ENCODE data around the gene SRGAP2B. TPM values are rescaled to one million over a fixed set of nuclear protein-coding genes. Genes with fewer than 3 reads are reported as not detected.
"Not testable (repeated sequence)": the region's sequence is repeated elsewhere in the genome, so short reads cannot be mapped to it uniquely, and the experiment has no call there.

SRGAP2B gene
- total and polyA plus RNA-seq, 2 of the 4 experiments (the other 2 are of a cell fraction): 15.9 to 50.7 TPM

GRCh38 chr1:144979960-144980595 is 115.0 kb downstream of the SRGAP2B start:
- intact Hi-C loops (cut with micrococcal nuclease); BruUV-seq (replicated peaks): not testable (repeated sequence)
- no CpG with 5 or more reads among the region's 5 CpGs for WGBS, 2 experiments (ENCODE audit: extremely low coverage in 2 of 2, insufficient read length in 1 of 2)

GRCh38 chr1:144977856-144978255 is 117.3 kb downstream of the SRGAP2B start:
- H3K9me1 ChIP-seq (ENCODE audit: insufficient read depth, low read length); H3K4me3 ChIP-seq (ENCODE audit: insufficient read depth, low read depth, low read length); H4K91ac ChIP-seq (ENCODE audit: insufficient read depth, low read depth, low read length); intact Hi-C loops (cut with micrococcal nuclease); H3K79me1 ChIP-seq (ENCODE audit: low read depth in 1 of 2, low read length in 2 of 2); DNase-seq; H3K4me1 ChIP-seq (ENCODE audit: control insufficient read depth, insufficient read depth, low read length); BruUV-seq (replicated peaks); H3K9me3 ChIP-seq (ENCODE audit: control insufficient read depth, insufficient read depth, low read length); H3K56ac ChIP-seq (ENCODE audit: extremely low read depth, insufficient read depth, low read length); H2BK120ac ChIP-seq (ENCODE audit: low read depth, low read length); H3K36me3 ChIP-seq (ENCODE audit: control insufficient read depth, insufficient read depth, low read length); H3K4me2 ChIP-seq (ENCODE audit: low read depth, low read length); H2AK5ac ChIP-seq (ENCODE audit: low read depth, low read length); H3K18ac ChIP-seq (ENCODE audit: low read depth, low read length); H2AK9ac ChIP-seq (replicated peaks; ENCODE audit: low read depth, low read length, poor library complexity); dilution Hi-C loops (cut with HindIII; ENCODE audit: low sequenced_read_pairs, unreplicated experiment); H3K27ac ChIP-seq (ENCODE audit: insufficient read depth, low read length); H3K14ac ChIP-seq (replicated peaks; ENCODE audit: low read depth, low read length); H2BK15ac ChIP-seq (ENCODE audit: low read depth, low read length); H4K20me1 ChIP-seq (ENCODE audit: insufficient read depth, low read length); H4K8ac ChIP-seq (ENCODE audit: low read depth in 2 of 2, low read length in 2 of 2); POLR2A ChIA-PET (ENCODE audit: unreplicated experiment); H3K23ac ChIP-seq (ENCODE audit: low read depth, low read length); H4K5ac ChIP-seq (ENCODE audit: low read depth, low read length); H3K4ac ChIP-seq (ENCODE audit: low read depth, low read length); in situ Hi-C loops (cut with MboI; ENCODE audit: low sequenced_read_pairs); H3K9ac ChIP-seq (ENCODE audit: low read depth, low read length); H2BK20ac ChIP-seq (ENCODE audit: low read depth, low read length); CTCF ChIA-PET; H2BK5ac ChIP-seq (ENCODE audit: low read depth, low read length, poor library complexity, severe bottlenecking); H3K27me3 ChIP-seq (ENCODE audit: control insufficient read depth, insufficient read depth, low read length); H2AFZ ChIP-seq (replicated peaks; ENCODE audit: low read length, poor library complexity): not testable (repeated sequence)
- peak; percentile 74 for ATAC-seq (ENCODE audit: low read depth)
- WGBS, 2 experiments (ENCODE audit: extremely low coverage in 2 of 2, insufficient read length in 1 of 2): no CpG with 5 or more reads among the region's 2 CpGs

More at GRCh38 chr1:144979960-144980595, 115.0 kb downstream of the SRGAP2B start:
- H3K9me1 ChIP-seq (ENCODE audit: insufficient read depth, low read length); H4K5ac ChIP-seq (ENCODE audit: low read depth, low read length); H3K27me3 ChIP-seq (ENCODE audit: control insufficient read depth, insufficient read depth, low read length); H2BK20ac ChIP-seq (ENCODE audit: low read depth, low read length); H2BK15ac ChIP-seq (ENCODE audit: low read depth, low read length); dilution Hi-C loops (cut with HindIII; ENCODE audit: low sequenced_read_pairs, unreplicated experiment); H3K14ac ChIP-seq (replicated peaks; ENCODE audit: low read depth, low read length); H3K4ac ChIP-seq (ENCODE audit: low read depth, low read length); in situ Hi-C loops (cut with MboI; ENCODE audit: low sequenced_read_pairs); H3K18ac ChIP-seq (ENCODE audit: low read depth, low read length); H2AFZ ChIP-seq (replicated peaks; ENCODE audit: low read length, poor library complexity); DNase-seq; H4K20me1 ChIP-seq (ENCODE audit: insufficient read depth, low read length); H2BK120ac ChIP-seq (ENCODE audit: low read depth, low read length); H3K4me3 ChIP-seq (ENCODE audit: insufficient read depth, low read depth, low read length); H3K23ac ChIP-seq (ENCODE audit: low read depth, low read length); H3K4me2 ChIP-seq (ENCODE audit: low read depth, low read length); H3K9ac ChIP-seq (ENCODE audit: low read depth, low read length); H3K79me1 ChIP-seq (ENCODE audit: low read depth in 1 of 2, low read length in 2 of 2); H3K56ac ChIP-seq (ENCODE audit: extremely low read depth, insufficient read depth, low read length); H3K4me1 ChIP-seq (ENCODE audit: control insufficient read depth, insufficient read depth, low read length); H2BK5ac ChIP-seq (ENCODE audit: low read depth, low read length, poor library complexity, severe bottlenecking); H2AK9ac ChIP-seq (replicated peaks; ENCODE audit: low read depth, low read length, poor library complexity); H3K9me3 ChIP-seq (ENCODE audit: control insufficient read depth, insufficient read depth, low read length); H3K36me3 ChIP-seq (ENCODE audit: control insufficient read depth, insufficient read depth, low read length); H4K91ac ChIP-seq (ENCODE audit: insufficient read depth, low read depth, low read length); H2AK5ac ChIP-seq (ENCODE audit: low read depth, low read length); H4K8ac ChIP-seq (ENCODE audit: low read depth in 2 of 2, low read length in 2 of 2); POLR2A ChIA-PET (ENCODE audit: unreplicated experiment); CTCF ChIA-PET; H3K27ac ChIP-seq (ENCODE audit: insufficient read depth, low read length): not testable (repeated sequence)
- ATAC-seq (ENCODE audit: low read depth): peak; percentile 75
